GM23338 (cell line): ENCODE measurements around the gene SLC24A4. TPM values are rescaled to one million over a fixed set of nuclear protein-coding genes. Genes with fewer than 3 reads are reported as not detected.

Experiments used
- ATAC-seq: fragments of 200-7000 bp; cut with Tn5 transposase; 3 replicates; pipeline ENCODE4 v1.9.1; 2020
- DNase-seq: peaks from one replicate; pipeline ENCODE4 v3.0.0-alpha.2; 2015; ENCODE audit warnings: low spot score
- H2AFZ ChIP-seq: fragments of 200-600 bp; sonication (generic); 2 replicates; pipeline ENCODE4 v1.8.0; 2016; ENCODE audit warnings: antibody characterized with exemption, mild to moderate bottlenecking, moderate library complexity
- H3F3A ChIP-seq: fragments of 200-600 bp; sonication (generic); replicated peaks from 2 replicates; pipeline ENCODE4 v1.8.0; 2017; ENCODE audit warnings: antibody characterized with exemption, mixed run types, low read depth
- H3K27ac ChIP-seq: fragments of 200-600 bp; sonication (generic); 2 replicates; pipeline ENCODE4 v1.6.1; 2016; ENCODE audit warnings: low read depth
- H3K27me3 ChIP-seq: fragments of 200-600 bp; sonication (generic); 2 replicates; pipeline ENCODE4 v1.8.0; 2016; ENCODE audit warnings: mild to moderate bottlenecking, mixed run types, moderate library complexity; ENCODE audit not compliant: insufficient read depth
- H3K36me3 ChIP-seq: fragments of 200-600 bp; sonication (generic); 2 replicates; pipeline ENCODE4 v1.8.0; 2016; ENCODE audit warnings: mild to moderate bottlenecking; ENCODE audit not compliant: insufficient read depth
- H3K4me1 ChIP-seq: fragments of 200-600 bp; sonication (generic); 2 replicates; pipeline ENCODE4 v1.8.0; 2016; ENCODE audit warnings: mild to moderate bottlenecking, moderate library complexity; ENCODE audit not compliant: insufficient read depth
- H3K4me2 ChIP-seq: fragments of 200-600 bp; sonication (generic); 2 replicates; pipeline ENCODE4 v1.7.1; 2017; ENCODE audit warnings: mixed run types
- H3K4me3 ChIP-seq: fragments of 200-600 bp; sonication (generic); 2 replicates; pipeline ENCODE4 v1.6.1; 2016; ENCODE audit warnings: mixed run types
- H3K79me2 ChIP-seq: fragments of 200-600 bp; sonication (generic); replicated peaks from 2 replicates; pipeline ENCODE4 v1.8.0; 2017; ENCODE audit warnings: mild to moderate bottlenecking; ENCODE audit not compliant: insufficient read depth
- H3K9me2 ChIP-seq: fragments of 200-600 bp; sonication (generic); 2 replicates; pipeline ENCODE4 v1.8.0; 2017; ENCODE audit not compliant: insufficient read depth
- H4K20me1 ChIP-seq: fragments of 200-600 bp; sonication (generic); replicated peaks from 2 replicates; pipeline ENCODE4 v1.8.0; 2017; ENCODE audit warnings: mild to moderate bottlenecking; ENCODE audit not compliant: insufficient read depth
- H3K27ac Mint-ChIP-seq: 2 replicates; pipeline ENCODE4 v1.8.0; 2020; ENCODE audit warnings: inconsistent platforms, mild to moderate bottlenecking, moderate library complexity, mixed read lengths
- H3K27me3 Mint-ChIP-seq: 3 replicates; pipeline ENCODE4 v1.8.0; 2022; ENCODE audit warnings: low read depth, mild to moderate bottlenecking, moderate library complexity, mixed read lengths, inconsistent platforms; ENCODE audit not compliant: insufficient read depth, poor library complexity
- H3K36me3 Mint-ChIP-seq: 3 replicates; pipeline ENCODE4 v1.8.0; 2021; ENCODE audit warnings: low read depth, mild to moderate bottlenecking, inconsistent platforms, moderate library complexity, mixed read lengths
- H3K4me1 Mint-ChIP-seq: 3 replicates; pipeline ENCODE4 v1.8.0; 2020; ENCODE audit warnings: mild to moderate bottlenecking, inconsistent platforms, mixed read lengths
- H3K4me3 Mint-ChIP-seq: 3 replicates; pipeline ENCODE4 v1.8.0; 2021; ENCODE audit warnings: moderate library complexity, mild to moderate bottlenecking, inconsistent platforms, mixed read lengths
- H3K9me3 Mint-ChIP-seq: 3 replicates; pipeline ENCODE4 v1.8.0; 2020; ENCODE audit warnings: moderate library complexity, mild to moderate bottlenecking, inconsistent platforms, mixed read lengths
- CTCF ChIP-seq, 2 experiments: fragments of 200-600 bp in 1 of 2; sonication (generic) in 1 of 2; conservative IDR thresholded peaks; 2 replicates each; pipeline versions ENCODE4 v1.5.1 to v1.6.1; 2016 to 2017; ENCODE audit warnings: antibody characterized with exemption in 2 of 2, low read depth in 2 of 2, mild to moderate bottlenecking in 2 of 2, moderate library complexity in 1 of 2
- EZH2 ChIP-seq: fragments of 200-600 bp; sonication (generic); IDR thresholded peaks from one replicate; pipeline ENCODE4 v1.8.0; 2017; ENCODE audit warnings: antibody characterized with exemption, mild to moderate bottlenecking, low read depth; ENCODE audit not compliant: unreplicated experiment
- EZH2phosphoT487 ChIP-seq: fragments of 200-600 bp; sonication (generic); IDR thresholded peaks from one replicate; pipeline ENCODE4 v1.8.1; 2018; ENCODE audit warnings: antibody characterized with exemption; ENCODE audit not compliant: unreplicated experiment
- JUNB ChIP-seq: IDR thresholded peaks from one replicate; pipeline ENCODE4 v1.6.1; 2016; ENCODE audit warnings: antibody characterized with exemption; ENCODE audit not compliant: unreplicated experiment
- NANOG ChIP-seq: IDR thresholded peaks from 2 replicates; pipeline ENCODE4 v1.6.1; 2016; ENCODE audit warnings: antibody characterized with exemption, borderline replicate concordance
- POLR2AphosphoS5 ChIP-seq: IDR thresholded peaks from 2 replicates; pipeline ENCODE4 v1.6.1; 2016; ENCODE audit warnings: antibody characterized with exemption, low read depth
- STAT1 ChIP-seq: IDR thresholded peaks from one replicate; pipeline ENCODE4 v1.6.1; 2016; ENCODE audit warnings: antibody characterized with exemption; ENCODE audit not compliant: unreplicated experiment
- polyA plus RNA-seq: library from polyadenylated mRNA; unstranded; fragments of >200 nt; fragmentation: Nextera tagmentation; extraction: Ambion mirVana; gene quantifications from 2 replicates; pipeline ENCODE4 v1.2.1, GENCODE V29; 2016
- total RNA-seq: library from RNA; depleted of rRNA; stranded (reverse); fragments of >200 nt; shearing (Covaris generic); gene quantifications from 2 replicates; pipeline ENCODE4 v1.2.3, GENCODE V29; 2014
- TF ChIP-seq, protein P1 (sequence below): IDR thresholded peaks from one replicate; pipeline ENCODE4 v1.6.1; 2018; ENCODE audit warnings: antibody characterized with exemption; ENCODE audit not compliant: unreplicated experiment

SLC24A4 gene
- total and polyA plus RNA-seq, 2 experiments from 2014 or later, result 0.06 to 0.38 TPM

DNA sequence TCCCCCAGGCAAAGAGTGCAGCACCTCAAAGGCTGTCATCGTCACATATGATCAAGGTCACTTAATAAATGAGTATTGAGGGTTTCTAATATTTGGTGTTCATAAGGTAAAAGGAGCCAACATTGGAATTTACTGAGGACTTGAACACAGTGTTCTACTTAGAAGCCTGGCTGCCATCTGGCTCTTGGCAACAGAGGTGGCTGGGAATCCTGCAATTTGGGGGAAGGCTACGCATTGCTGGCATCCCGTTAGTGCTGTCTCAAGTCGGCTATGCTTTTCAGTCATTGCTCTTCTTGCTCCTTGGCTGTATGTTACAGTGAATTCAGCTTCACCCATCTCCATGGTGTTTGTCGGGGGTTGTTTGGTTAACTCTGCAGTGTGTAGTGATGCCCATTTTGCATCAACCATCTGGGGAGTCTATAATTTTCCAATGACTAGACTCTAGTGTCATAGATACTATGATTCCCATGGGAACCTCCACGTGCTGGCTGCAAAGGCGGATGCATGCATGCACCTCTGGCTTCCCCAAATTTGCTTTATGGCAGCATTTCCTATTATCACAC lies 12.9 kb upstream of the SLC24A4 start (continued):
- no peak for TF ChIP-seq EZH2phosphoT487
- no peak for TF ChIP-seq CTCF (conservative IDR thresholded peaks at IDR 0.05; ENCODE audit: low read depth in 2 of 2)
- no peak for TF ChIP-seq NANOG
- TF ChIP-seq, protein P1, sequence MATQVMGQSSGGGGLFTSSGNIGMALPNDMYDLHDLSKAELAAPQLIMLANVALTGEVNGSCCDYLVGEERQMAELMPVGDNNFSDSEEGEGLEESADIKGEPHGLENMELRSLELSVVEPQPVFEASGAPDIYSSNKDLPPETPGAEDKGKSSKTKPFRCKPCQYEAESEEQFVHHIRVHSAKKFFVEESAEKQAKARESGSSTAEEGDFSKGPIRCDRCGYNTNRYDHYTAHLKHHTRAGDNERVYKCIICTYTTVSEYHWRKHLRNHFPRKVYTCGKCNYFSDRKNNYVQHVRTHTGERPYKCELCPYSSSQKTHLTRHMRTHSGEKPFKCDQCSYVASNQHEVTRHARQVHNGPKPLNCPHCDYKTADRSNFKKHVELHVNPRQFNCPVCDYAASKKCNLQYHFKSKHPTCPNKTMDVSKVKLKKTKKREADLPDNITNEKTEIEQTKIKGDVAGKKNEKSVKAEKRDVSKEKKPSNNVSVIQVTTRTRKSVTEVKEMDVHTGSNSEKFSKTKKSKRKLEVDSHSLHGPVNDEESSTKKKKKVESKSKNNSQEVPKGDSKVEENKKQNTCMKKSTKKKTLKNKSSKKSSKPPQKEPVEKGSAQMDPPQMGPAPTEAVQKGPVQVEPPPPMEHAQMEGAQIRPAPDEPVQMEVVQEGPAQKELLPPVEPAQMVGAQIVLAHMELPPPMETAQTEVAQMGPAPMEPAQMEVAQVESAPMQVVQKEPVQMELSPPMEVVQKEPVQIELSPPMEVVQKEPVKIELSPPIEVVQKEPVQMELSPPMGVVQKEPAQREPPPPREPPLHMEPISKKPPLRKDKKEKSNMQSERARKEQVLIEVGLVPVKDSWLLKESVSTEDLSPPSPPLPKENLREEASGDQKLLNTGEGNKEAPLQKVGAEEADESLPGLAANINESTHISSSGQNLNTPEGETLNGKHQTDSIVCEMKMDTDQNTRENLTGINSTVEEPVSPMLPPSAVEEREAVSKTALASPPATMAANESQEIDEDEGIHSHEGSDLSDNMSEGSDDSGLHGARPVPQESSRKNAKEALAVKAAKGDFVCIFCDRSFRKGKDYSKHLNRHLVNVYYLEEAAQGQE, result no peak
- TF ChIP-seq POLR2AphosphoS5, result no peak

- Histone ChIP-seq H3K27ac (no peak overlapping the region), H3K36me3 (no peaks in the 10 kb centered on the region), H3K79me2 (no peaks in the 10 kb centered on the region), H3F3A (no peaks in the 10 kb centered on the region), H3K27me3 (no peaks in the 10 kb centered on the region), H4K20me1 (no peaks in the 10 kb centered on the region), H3K9me2 (0 out of 2 replicates have a peak, but pooled peaks cover 23% of the 10 kb centered on the region), H2AFZ (no peak overlapping the region), H3K4me2 (no peak overlapping the region), H3K4me1 (no peaks in the 10 kb centered on the region), H3K4me3 (no peak overlapping the region)
- Mint-ChIP-seq H3K9me3 (no peaks in the 10 kb centered on the region), H3K27ac (no peak overlapping the region), H3K4me3 (no peak overlapping the region), H3K27me3 (peaks cover 2% of the 10 kb centered on the region), H3K4me1 (no peaks in the 10 kb centered on the region), H3K36me3 (no peaks in the 10 kb centered on the region)
- ATAC-seq (no peak), DNase-seq (no peak)
- TF ChIP-seq, protein P1, result no peak
- TF ChIP-seq STAT1 (no peak), NANOG (no peak), JUNB (no peak), EZH2 (no peak)
These were observed 12.1 kb upstream of the SLC24A4 start for GRCh38 chr14:92310776-92311375.
